ENCODE results near the gene PEAK3.

GRCh38 chr19:2296141-2296540, 14.2 kb upstream of the PEAK3 start:
- TF ChIP-seq CTCF (IDR thresholded peaks at IDR 0.05) (no peak), POLR2A (IDR thresholded peaks at IDR 0.05) (no peak)
